PFSK-1 (cell line): Measurements from ENCODE around the gene SUPT20HL2.

ENCODE experiments used
- FOXP2 ChIP-seq: optimal IDR thresholded peaks from 2 replicates; pipeline ENCODE3; 2011; ENCODE audit warnings: borderline replicate concordance, control low read depth, inconsistent platforms; ENCODE audit not compliant: insufficient read depth; ENCODE audit errors: extremely low read length, extremely low read depth
- POLR2AphosphoS5 ChIP-seq: IDR thresholded peaks from 2 replicates; pipeline ENCODE4 v1.6.1; 2012; ENCODE audit warnings: low read depth, mild to moderate bottlenecking, control low read depth, low read length, moderate library complexity
- TAF1 ChIP-seq: IDR thresholded peaks from 2 replicates; pipeline ENCODE4 v1.6.1; 2012; ENCODE audit warnings: low read length, control low read depth, borderline replicate concordance; ENCODE audit not compliant: insufficient read depth

- TF ChIP-seq TAF1 (no peak), POLR2AphosphoS5 (no peak), FOXP2 (no peak)
These were observed 26.0 kb upstream of the SUPT20HL2 start for GRCh38 chrX:24339911-24340310.
